RCC 7860 (cell line): Measurements from ENCODE around the gene SLC4A8.

Experiments
- DNase-seq: peaks from one replicate; pipeline ENCODE4 v3.0.0-alpha.2; 2015; ENCODE audit warnings: low spot score
- FAIRE-seq: peaks from 2 replicates; lab custom pipeline; 2012; peaks lifted over from hg19 to GRCh38; lab: Jason Lieb, UNC

The SLC4A8 gene

DNA sequence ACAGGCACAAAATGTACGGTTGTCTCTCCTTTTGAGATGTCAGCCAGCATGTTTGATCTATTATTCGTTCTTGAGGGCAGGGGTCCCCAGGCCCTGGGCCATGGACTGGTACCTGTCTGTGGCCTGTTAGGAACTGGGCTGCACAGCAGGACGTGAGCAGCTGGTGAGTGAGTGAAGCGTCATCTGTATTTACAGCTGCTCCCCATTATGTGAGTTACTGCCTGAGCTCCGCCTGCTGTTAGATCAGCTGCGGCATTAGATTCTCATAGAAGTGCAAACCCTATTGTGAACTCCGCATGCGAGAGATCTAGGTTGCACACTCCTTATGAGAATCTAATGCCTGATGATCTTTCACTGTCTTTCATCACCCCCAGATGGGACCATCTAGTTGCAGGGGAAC lies 125.0 kb downstream of the SLC4A8 start:
- FAIRE-seq (no peak), DNase-seq (no peak)
